HPDE6-E6E7 (cell line): Measurements from ENCODE around the gene VAMP5.
"Not testable (repeated sequence)": the region's sequence is repeated elsewhere in the genome, so short reads cannot be mapped to it uniquely, and the experiment has no call there.

Source experiments
- DNase-seq: peaks from one replicate; pipeline ENCODE4 v3.0.0; 2011; ENCODE audit warnings: missing footprints; ENCODE audit errors: extremely low spot score

The VAMP5 gene

GRCh38 chr2:85584354-85584856, at the start of gene VAMP5:
Gene VAMP5, plus strand, starts transcription at chr2:85584431. Its CDS starts 60 bp downstream, at chr2:85584491.
- no peak for DNase-seq

- DNase-seq: no peak
Observed at GRCh38 chr2:85534881-85535280, 49.4 kb upstream of the VAMP5 start.

- DNase-seq: no peak
Observed at GRCh38 chr2:85536479-85536878, 47.8 kb upstream of the VAMP5 start.

- DNase-seq: no peak
Observed at GRCh38 chr2:85537600-85538506, 46.4 kb upstream of the VAMP5 start.

- DNase-seq: peak; percentile 85
Observed at GRCh38 chr2:85538507-85539360, 45.5 kb upstream of the VAMP5 start, which contains the start of gene MAT2A. Gene MAT2A, plus strand, starts transcription at chr2:85539168. Its CDS starts 120 bp downstream, at chr2:85539288.

GRCh38 chr2:85539361-85540132, 44.7 kb upstream of the VAMP5 start:
- no peak for DNase-seq

GRCh38 chr2:85540133-85540648, 44.0 kb upstream of the VAMP5 start:
- DNase-seq: no peak

- DNase-seq: no peak
Observed at GRCh38 chr2:85541262-85541661, 43.0 kb upstream of the VAMP5 start.

GRCh38 chr2:85541753-85542457, 42.3 kb upstream of the VAMP5 start:
- no peak for DNase-seq

GRCh38 chr2:85542777-85543176, 41.5 kb upstream of the VAMP5 start:
- DNase-seq: no peak

- DNase-seq: not testable (repeated sequence)
Observed at GRCh38 chr2:85544254-85544691, 40.0 kb upstream of the VAMP5 start.

GRCh38 chr2:85544915-85545779, 39.1 kb upstream of the VAMP5 start:
- DNase-seq: not testable (repeated sequence)

GRCh38 chr2:85545780-85546240, 38.4 kb upstream of the VAMP5 start:
- DNase-seq: no peak

GRCh38 chr2:85547089-85547858, 37.0 kb upstream of the VAMP5 start:
- DNase-seq: no peak

GRCh38 chr2:85547859-85548607, 36.2 kb upstream of the VAMP5 start:
- no peak for DNase-seq

- no peak for DNase-seq
Observed at GRCh38 chr2:85548608-85548900, 35.7 kb upstream of the VAMP5 start.

- DNase-seq: no peak
Observed at GRCh38 chr2:85549095-85549494, 35.1 kb upstream of the VAMP5 start.

- no peak for DNase-seq
Observed at GRCh38 chr2:85549826-85550225, 34.4 kb upstream of the VAMP5 start.
